DND-41 (cell line): Measurements from ENCODE around the gene NDRG3.

Experiments used
- CTCF ChIP-seq: IDR thresholded peaks from 2 replicates; pipeline ENCODE4 v1.5.1; 2012; ENCODE audit warnings: borderline replicate concordance, low read length, moderate library complexity, mild to moderate bottlenecking; ENCODE audit not compliant: poor library complexity, severe bottlenecking; ENCODE audit errors: extremely low read depth
- EZH2 ChIP-seq: IDR thresholded peaks from 3 replicates; pipeline ENCODE4 v1.6.1; 2012; ENCODE audit warnings: borderline replicate concordance, low read depth, mild to moderate bottlenecking, moderate library complexity, low read length, inconsistent platforms; ENCODE audit not compliant: severe bottlenecking

- TF ChIP-seq CTCF: no peak
- no peak for TF ChIP-seq EZH2
These were observed 113.8 kb downstream of the NDRG3 start for GRCh38 chr20:36632147-36632486.
